HG03280 (cell line): Measurements from ENCODE around the gene SORBS1.

ENCODE experiments used
- ATAC-seq: cut with Tn5 transposase; IDR thresholded peaks from one replicate; pipeline ENCODE4 v1.9.1; 2021; ENCODE audit warnings: mild to moderate bottlenecking, moderate library complexity; ENCODE audit not compliant: unreplicated experiment

SORBS1 gene

DNA sequence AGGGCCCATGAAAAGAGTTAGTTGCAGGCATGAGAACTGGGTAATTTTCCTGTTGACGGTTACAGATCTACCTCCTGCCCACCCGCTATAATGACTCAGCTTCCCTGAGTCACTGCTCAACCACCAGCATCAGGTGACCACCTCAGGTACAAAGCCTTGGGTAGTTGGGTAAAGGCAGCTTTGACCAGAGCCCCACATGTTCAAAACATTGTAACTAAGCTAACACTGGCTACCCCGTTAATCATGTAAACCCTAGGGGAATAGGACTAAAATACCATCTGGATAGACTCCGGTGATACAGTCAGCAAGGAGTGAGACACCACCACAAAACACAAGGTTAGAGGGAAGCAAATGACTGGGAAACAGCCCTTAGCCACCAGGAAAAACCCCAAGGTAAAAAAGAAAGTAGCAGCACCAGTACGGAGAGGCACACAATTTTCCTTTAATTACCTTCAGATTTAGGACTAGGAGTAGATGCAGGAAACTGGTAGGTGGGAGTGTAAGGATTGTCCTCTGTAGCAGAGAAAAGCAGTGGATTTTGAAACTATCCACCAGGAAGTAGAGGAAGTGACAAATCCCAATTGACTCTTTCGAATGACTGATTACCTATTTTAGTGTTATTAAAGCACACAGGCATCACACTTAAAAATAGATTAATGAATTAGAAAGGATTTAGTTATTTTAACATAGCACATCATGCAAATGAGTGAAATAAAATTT lies 166.8 kb downstream of the SORBS1 start:
- peak; percentile 56 for ATAC-seq

DNA sequence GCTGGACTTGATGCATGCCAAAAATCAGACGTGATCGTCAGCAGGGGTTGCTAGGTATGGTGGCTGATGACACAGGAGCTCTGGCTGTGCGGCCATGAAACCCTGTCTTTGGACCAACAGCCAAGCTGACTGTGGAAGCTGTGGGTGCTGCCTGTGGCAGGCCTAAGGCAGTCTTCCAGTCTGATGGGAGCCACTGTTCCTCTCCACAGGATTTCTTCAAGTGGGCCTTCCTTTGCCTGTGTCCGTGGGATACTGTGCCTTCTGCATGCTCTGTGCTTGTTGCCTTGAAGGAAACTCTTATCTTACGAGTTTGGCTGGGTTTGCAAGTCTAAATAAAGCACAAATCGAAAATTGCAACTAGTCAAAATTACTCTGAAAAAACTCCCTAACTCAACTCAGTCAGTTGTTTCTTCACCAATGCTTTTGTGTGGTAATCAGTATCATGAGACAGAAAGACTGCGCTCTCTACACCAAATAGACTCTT lies 168.4 kb downstream of the SORBS1 start:
- no peak for ATAC-seq

DNA sequence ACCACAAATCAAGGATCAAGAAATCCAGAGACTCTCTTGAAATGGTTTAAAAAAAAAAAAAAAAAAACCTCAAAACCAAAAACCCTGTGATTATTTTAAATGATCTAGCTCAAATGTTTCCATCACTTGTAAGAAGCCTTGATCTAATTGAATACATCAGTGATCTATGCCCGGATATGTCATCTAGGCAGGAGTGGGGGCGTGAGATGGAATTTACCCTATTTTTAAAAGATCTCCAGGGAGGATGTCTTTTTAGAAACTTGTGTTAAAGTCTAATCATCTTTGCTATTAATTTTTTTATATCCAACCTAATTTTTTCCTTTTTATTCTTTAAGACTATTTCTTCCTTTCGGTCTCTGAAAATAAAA lies 169.0 kb downstream of the SORBS1 start:
- ATAC-seq: no peak

DNA sequence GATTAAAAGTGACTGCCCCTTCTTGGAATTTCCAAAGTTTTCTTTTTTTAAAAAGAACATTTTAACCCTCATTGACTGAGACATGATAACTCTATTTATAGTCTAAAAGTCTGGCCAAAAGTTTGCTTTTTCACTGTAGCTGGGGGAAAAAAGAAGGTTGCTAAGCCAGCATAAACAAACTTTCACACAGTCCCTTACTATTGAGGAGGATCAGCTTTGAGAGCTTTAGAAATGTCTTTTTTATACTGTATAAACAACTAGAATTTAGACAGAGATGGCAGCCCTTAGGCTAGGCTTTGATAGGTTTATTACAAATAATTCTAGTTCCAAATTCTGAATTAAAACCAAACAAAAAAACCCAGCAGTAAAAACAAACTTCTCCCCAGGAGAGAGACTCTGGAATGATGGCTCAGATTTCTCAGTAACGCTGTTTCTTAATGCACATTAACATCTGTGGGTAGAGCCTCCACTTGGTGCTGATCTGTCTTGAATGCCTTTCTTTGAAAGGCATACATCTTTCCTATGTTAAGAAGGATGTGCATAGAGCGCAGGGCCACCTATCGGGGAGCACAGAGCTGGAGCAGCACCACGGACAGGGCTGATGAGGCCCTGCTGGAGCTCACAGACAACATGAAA lies 169.5 kb downstream of the SORBS1 start:
- no peak for ATAC-seq

DNA sequence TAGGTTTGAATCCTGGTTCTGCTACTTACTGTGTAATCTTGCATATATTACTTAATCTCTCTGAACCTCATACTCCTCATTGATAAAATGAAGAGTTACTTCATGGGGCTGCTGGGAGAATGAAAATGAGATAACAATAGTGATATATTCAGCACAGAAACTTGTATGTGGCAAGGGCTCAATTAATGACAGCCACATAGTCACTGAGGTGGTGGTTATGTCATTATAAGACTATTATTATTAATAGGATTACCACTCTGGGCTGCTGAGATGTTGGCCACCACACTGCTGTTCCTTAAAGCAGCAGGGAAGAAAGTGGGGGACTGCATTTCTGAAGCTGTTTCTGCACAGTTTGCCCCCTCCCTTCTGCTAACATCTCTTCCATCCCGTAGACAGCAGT lies 170.0 kb downstream of the SORBS1 start:
- ATAC-seq: no peak

DNA sequence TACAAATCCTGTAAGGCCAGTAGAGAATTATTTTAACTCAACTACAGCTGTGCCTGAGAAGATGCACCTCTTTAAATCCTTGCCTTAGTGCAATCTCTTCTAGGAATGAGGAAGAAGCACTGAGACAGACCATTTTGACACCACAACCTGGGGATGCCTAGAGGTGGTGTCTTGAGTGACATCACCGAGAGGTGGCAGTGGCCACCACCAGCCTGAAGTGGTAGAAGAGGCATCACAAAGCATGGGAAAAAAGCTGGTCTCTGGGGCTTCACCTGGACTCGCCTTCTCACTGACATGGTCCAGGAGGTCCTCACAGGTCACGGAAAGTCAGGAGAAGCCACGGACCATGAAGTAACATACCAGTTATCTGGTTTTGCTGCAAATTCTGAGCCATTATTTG lies 171.2 kb downstream of the SORBS1 start:
- ATAC-seq: no peak

DNA sequence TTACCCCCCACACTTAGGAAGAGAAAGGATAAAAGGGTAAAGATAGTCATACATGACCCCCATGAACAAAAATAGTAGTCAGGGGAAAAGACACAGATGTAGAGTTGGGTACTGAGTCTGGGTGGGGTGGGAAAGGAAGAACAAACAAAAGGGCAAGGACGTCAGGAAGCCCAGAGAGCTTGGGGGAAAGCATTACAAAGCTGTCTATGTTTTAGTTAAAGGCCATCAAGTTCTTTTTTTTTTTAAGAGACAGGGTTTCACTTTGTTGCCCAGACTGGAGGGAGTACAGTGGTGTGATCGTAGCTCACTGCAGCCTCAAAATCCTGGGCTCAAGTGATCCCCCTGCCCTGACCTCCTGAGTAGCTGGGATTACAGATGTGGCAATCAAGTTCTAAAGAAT lies 172.0 kb downstream of the SORBS1 start:
- no peak for ATAC-seq

DNA sequence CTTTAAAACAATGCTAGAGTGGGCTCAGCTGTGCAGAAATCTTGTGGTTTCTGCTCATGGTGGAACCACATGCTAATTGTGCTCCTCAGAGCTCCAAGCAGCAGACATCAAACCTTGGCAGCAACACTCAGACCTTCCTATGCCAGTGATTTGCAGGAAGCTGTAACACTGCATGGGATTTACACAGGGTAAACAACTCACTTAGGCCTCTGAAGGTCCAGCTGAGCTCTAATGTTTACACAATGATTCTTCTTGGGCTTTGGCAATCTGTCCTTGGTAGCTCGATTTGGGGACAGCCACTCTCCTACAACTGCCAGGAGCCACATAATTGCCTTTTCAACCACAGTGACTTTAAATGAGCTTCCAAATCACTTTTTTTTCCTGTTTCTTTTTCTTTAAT lies 172.6 kb downstream of the SORBS1 start:
- ATAC-seq: no peak

DNA sequence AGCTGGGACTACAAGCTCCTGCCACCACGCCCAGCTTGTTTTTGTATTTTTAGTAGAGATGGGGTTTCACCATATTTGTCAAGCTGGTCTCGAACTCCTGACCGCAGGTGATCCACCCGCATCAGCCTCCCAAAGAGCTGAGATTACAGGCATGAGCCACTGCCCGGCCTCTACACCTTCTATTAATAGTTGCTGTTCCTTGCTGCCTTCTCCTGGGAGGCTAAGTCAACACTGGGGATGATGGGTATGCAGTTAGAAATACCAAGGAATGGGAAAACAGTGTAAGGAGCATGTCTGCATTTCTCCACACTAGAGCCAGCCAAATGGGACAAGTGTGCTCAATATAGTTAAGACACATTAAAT lies 173.1 kb downstream of the SORBS1 start:
- no peak for ATAC-seq

DNA sequence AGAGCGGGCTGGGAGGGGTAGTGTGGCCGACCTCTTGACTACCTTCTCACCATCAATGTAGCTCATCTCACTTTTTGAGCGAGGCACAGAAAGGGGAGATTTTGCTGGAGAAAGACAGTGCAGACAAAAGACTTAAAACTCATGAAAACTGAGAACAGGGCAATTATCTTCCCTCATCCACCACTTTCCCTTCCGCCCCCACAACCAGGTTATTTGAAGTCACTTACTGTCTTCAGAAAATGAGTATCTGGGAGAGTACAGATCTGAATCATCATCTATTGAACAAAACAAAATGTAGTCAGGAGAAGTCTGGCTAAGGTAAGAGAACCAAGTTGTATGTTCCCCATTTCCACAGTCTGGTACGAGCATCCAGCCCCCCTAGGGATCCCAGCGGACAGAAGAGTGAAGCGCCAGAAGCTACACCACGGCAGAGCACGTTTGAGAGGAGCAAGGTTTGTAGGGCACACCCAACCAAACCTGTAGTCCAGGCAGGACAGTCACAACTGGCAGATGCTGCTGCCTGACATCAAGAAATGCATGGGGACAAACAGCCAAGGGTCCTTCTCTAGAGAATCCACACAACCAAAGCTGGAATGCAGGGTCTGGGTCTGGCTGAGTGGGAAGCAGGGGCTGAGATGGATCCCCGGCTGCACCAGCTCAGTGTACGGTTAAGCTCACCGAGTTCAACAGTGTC lies 177.0 kb downstream of the SORBS1 start:
- ATAC-seq: no peak

DNA sequence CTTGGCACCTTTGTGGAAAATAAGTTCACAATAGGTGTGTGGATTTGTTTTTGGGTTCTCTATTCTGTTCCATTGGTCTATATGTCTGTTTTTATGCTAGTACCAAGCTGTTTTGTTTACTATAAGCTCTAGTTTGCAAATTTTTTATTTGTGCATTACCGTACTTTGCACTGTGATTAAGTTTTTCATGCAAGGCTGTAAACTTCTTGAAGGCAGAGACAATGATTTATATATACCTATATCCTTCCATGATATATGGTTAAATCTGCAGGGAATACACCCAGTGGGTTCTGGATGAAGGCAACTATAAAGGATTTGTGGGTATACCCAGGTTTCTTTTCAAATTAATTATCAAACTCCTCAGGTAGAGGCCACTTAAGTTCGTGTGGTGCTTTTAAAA lies 178.6 kb downstream of the SORBS1 start:
- no peak for ATAC-seq

DNA sequence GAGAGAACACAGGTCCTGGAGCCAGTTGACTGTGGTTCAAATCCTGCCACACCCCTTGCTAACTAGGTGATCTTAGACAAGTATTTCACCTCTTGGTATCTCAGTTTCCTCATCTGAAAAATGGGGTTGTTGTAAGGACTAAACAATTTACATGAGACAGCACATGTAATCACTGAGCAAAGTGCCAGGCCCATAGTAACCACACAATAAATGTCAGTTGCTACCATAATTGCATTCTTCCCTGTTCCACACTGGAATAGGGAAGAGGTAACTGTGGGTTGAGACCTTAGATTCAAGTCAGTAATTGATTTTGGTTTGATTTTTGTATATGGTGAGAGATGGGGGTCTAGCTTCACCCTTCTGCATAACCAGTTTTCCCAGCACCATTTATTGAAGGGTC lies 179.0 kb downstream of the SORBS1 start:
- no peak for ATAC-seq

DNA sequence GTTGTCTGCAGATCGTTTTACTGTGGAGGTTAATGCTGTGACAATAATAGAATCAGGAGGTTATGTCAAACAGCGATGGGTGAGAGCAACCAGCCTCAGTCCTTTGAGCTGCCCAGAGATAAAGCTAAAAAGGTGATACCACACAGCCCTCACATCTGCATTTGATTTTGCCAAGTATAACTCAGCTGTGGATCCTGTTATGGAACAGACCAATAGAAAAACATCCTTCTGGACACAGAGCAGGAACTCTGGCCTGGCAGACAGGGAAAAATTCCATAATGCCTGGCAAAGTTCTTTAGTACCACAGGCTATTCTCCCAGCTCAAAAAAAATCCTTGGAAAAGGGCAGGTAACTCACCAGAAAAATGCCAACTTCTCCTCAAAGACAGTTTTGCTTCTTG lies 183.2 kb downstream of the SORBS1 start:
- no peak for ATAC-seq

DNA sequence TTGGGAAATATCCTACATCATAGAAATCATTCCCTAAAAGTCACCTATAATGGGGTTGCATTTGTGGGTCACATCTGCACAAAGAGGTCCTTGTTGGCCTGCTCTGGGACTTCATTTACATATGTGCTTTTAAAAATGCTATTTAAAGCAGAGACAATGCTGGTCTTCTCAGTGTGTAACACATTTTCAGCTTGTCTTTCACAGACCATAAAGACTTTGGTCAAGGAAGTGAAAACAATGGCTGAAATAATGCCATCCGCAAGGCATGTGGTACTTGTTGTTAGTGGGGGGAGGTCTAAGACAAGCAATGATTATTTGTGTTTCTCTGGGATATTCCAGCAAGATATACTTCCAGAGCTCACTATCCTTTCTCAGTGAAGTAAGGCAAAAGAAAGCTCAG lies 185.8 kb downstream of the SORBS1 start:
- ATAC-seq: no peak

DNA sequence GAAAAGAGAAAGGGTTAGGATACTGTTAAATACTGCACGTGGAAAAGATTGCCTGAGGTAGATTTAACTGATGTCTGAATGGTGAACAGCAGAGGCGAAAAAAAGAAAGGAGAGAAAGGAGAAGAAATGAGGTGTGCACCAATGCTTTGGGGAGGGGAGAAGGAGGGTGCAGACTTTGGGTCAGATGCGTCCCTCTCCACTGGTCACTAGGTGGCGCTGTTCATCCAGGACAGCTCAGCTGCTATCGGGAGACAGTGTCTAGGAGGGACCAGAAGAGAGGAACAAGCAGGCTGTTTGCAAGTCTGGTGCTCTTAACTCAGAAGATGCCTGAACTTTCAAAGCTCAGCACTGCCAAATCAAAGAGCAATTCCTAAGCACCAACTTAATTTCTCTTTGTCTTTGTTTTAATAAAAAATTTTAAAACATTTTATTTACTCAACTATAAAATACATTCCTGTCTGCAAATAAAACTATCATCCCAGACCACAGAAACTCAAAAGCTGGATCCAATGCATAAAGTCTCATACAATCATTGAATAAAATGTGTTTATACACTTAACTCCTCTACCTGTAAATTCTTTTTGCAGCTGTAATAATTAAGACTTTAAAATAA lies 186.5 kb downstream of the SORBS1 start:
- peak; percentile 94 for ATAC-seq

DNA sequence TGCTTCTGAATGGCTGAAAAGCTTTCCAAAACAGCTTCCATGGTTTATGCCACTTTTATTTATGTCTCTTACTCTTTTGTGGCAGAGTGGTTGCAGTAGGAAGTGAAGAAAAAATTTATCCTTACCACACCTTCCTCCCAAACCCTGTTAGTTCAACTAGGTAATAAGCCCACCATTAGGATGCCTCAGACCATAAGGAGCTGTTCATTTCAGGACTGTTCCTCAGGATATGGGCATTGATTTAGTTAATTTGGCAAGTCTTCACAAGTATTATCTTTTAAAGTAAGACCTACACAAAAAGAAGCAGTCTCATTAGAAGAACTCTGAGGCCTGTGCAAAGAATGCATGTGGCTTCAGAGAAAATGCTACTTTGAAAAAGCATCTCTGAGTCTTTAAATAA lies 187.5 kb downstream of the SORBS1 start:
- no peak for ATAC-seq

DNA sequence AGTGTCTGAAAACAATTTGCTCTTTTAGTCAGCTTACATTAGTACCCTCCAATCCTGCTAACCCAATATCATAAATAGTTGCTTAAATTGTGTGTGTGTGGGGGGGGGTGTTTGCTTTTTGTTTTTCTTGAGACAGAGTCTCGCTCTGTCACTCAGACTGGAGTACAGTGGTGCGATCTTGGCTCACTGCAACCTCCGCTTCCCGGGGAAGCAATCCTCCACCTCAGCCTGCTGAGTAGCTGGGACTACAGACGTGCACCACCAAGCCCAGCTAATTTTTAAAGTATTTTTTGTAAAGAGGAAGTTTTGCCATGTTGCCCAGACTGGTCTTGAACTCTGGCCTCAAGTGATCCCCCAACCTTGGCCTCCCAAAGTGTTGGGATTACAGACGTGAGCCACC lies 196.8 kb downstream of the SORBS1 start:
- ATAC-seq: no peak

DNA sequence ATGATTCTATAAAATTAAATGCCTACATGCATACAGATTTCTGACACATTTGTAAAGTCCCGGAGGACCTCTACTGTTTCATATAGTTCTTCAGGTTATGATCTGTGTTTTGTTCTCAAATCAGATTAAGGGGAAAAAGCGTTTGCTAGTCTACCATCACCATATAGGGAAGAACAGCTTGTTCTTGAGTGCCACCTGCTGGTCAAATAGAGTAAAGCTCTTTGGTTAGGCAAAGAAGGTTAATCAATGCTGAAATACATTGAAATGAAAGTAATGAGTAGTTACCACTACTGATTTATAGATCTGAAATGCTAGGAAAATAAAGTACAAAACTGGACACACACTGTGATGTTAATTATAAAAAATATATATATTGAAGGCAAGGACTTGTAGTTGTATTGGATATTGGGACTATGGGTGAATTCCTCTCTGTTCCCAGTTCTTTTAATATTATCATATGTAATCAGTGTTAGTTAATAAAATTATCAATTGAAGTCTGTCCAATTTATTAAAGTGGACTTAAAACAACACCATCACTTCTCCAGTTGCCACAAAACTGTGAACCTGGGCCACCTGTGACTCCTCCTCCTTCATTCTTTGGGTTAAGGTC lies 197.8 kb downstream of the SORBS1 start:
- ATAC-seq: peak; percentile 80

DNA sequence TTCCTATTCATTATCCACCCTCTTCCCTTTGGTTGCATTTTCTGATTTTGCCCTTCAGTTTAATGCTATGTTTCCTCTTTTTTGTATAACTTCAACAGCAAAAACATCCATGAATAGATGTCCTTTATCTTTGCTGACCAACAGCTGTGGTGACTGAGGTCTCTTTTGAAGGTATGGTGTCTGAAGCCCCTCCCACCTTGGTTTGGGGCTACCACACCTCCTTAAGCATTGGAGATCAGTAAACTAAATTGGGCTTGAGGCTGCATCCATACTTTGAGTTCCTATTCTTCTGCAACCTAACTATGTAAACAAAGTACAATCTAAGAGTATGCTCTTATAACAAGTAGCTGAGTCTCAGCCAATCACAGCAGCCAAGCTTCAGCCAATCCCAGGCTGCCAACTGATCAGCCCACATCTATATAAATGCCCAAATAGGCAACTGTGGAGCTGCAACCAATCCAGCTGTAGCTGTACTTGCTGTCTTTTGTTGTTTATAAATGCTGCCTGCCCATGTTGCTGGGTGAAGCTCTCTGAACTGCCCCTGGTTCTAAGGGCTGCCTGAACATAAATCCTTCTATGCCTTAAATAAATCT lies 201.0 kb downstream of the SORBS1 start:
- no peak for ATAC-seq

DNA sequence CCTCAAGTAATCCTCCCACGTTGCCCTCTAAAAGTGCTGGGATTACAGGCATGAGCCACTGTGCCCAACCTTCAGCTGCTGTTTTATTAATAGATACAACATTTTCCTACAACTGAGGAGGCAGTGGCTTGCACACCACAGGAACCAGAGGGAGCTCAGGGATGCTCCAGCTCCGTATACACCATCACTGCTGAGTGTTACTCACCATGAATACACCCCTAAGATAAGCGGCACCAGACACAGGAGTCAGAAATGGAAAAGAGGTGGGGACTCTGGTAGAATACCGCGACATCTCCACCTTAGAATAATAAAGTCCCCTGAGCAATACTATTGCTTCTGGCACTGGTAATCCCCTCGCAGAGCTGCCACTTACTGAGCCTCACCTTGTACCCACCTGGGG lies 201.7 kb downstream of the SORBS1 start:
- no peak for ATAC-seq
